Activated CD4-positive, alpha-beta memory T cell treated with anti-CD3 and anti-CD28 coated beads for 36 hours (primary cell): ENCODE data around the gene RAB27A. TPM values are rescaled to one million over a fixed set of nuclear protein-coding genes. Genes with fewer than 3 reads are reported as not detected.
"Not testable (repeated sequence)": the region's sequence is repeated elsewhere in the genome, so short reads cannot be mapped to it uniquely, and the experiment has no call there.

Experiments used
- CTCF ChIA-PET: fragments of 350-600 bp; sonication (Branson Sonifier 250); formaldehyde crosslinking; loops from one replicate; lab custom pipeline; 2021; ENCODE audit warnings: antibody characterized with exemption, inconsistent platforms; lab: Charles Lee
- POLR2A ChIA-PET: fragments of 350-600 bp; sonication (Branson Sonifier 250); formaldehyde crosslinking; loops from one replicate; lab custom pipeline; 2021; ENCODE audit warnings: antibody characterized with exemption; lab: Charles Lee
- DNase-seq: peaks from one replicate; pipeline ENCODE4 v3.0.0-alpha.2; 2020
- H3K27ac Mint-ChIP-seq: one replicate; pipeline ENCODE4 v1.8.0; 2021; ENCODE audit warnings: mixed read lengths
- H3K27me3 Mint-ChIP-seq: one replicate; pipeline ENCODE4 v1.8.0; 2021; ENCODE audit warnings: mixed read lengths
- H3K36me3 Mint-ChIP-seq: one replicate; pipeline ENCODE4 v1.8.0; 2021; ENCODE audit warnings: mixed read lengths
- H3K4me1 Mint-ChIP-seq: one replicate; pipeline ENCODE4 v1.8.0; 2021; ENCODE audit warnings: low read depth, mixed read lengths
- H3K4me3 Mint-ChIP-seq: one replicate; pipeline ENCODE4 v1.8.0; 2021; ENCODE audit warnings: mild to moderate bottlenecking, mixed read lengths
- H3K9me3 Mint-ChIP-seq: one replicate; pipeline ENCODE4 v1.8.0; 2021; ENCODE audit warnings: mixed read lengths
- intact Hi-C: fragments of 100-400 bp; cut with micrococcal nuclease; formaldehyde crosslinking; loops from one replicate; pipeline ENCODE4 v1.15.1; 2023
- total RNA-seq, 2 experiments: library from RNA; stranded (reverse); gene quantifications; one replicate each; pipeline ENCODE4 v1.2.3, GENCODE V29; 2021

Gene RAB27A
- total RNA-seq, 2 experiments from 2014 or later: 216 to 217 TPM

DNA sequence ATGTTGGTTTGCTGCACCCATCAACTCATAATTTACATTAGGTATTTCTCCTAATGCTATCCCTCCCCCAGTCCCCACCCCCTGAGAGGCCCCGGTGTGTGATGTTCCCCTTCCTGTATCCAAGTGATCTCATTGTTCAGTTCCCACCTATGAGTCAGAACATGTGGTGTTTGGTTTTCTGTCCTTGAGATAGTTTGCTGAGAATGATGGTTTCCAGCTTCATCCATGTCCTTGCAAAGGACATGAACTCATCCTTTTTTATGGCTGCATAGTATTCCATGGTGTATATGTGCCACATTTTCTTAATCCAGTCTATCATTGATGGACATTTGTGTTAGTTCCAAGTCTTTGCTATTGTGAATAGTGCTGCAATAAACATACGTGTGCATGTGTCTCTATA, 9.0 kb downstream of the RAB27A start:
- not testable (repeated sequence) for H3K4me3 Mint-ChIP-seq, H3K27me3 Mint-ChIP-seq, H3K9me3 Mint-ChIP-seq
- intact Hi-C loops: loop anchor here (1.0 kb wide), 3 partner anchors 9 to 59 kb away; partner anchors contain the start of gene RAB27A
- ChIA-PET POLR2A (interaction anchor here (1.4 to 2.8 kb wide), 4 partner anchors 38 to 59 kb away, joined by 4 to 21 read pairs (median 6); partner anchors contain the start of genes PIGB and PIGBOS1), CTCF (interaction anchor here (1.0 kb wide), 1 partner anchor 10 kb away, joined by 4 read pairs; no protein-coding TSS in a partner anchor)
- DNase-seq: peak; percentile 69
- Mint-ChIP-seq H3K4me1 (peaks cover 92% of the 10 kb centered on the region), H3K36me3 (peaks cover 40% of the 10 kb centered on the region), H3K27ac (peak overlapping the region; percentile 98)

DNA sequence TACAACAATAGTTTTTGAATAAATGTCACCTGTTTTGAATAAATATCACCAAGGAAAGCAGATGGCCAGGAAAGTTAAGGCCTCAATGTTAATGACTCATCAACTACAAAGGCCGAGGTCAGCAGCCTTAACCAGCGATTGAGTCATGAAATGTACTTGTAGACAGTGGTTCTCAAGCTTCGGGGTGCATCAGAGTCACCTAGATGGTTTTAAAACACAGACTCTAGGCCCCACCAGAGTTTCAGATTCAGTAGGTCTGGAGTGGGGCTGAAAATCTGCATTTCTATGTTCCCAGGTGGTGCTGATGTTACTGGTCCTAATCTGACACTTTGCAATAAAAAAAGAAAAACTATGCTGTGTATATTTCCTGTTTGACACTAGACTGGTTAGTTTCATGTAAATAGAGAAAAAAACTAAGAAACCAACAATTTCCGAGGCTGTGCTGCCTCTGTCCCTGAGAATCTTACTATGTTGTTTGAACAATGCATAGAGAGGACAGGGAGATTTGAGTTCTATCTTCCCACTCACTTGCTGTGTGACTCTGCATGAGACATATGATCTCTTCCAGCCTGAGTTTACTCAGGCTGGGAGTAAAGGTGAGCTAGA, 9.8 kb downstream of the RAB27A start:
- Mint-ChIP-seq H3K9me3 (no peaks in the 10 kb centered on the region), H3K36me3 (peaks cover 41% of the 10 kb centered on the region), H3K4me3 (peak overlapping the region; percentile 34), H3K27ac (peak overlapping the region; percentile 98), H3K4me1 (peaks cover 93% of the 10 kb centered on the region), H3K27me3 (no peaks in the 10 kb centered on the region)
- DNase-seq: peak; percentile 78
- ChIA-PET POLR2A (interaction anchor here (0.6 to 2.8 kb wide), 8 partner anchors 9 to 59 kb away, joined by 3 to 21 read pairs (median 4); partner anchors contain the start of genes PIGB and PIGBOS1), CTCF (interaction anchor here (1.0 kb wide), 1 partner anchor 11 kb away, joined by 4 read pairs; no protein-coding TSS in a partner anchor)
- intact Hi-C loops: loop anchor here (1.0 kb wide), 4 partner anchors 9 to 59 kb away; partner anchors contain the start of gene RAB27A

DNA sequence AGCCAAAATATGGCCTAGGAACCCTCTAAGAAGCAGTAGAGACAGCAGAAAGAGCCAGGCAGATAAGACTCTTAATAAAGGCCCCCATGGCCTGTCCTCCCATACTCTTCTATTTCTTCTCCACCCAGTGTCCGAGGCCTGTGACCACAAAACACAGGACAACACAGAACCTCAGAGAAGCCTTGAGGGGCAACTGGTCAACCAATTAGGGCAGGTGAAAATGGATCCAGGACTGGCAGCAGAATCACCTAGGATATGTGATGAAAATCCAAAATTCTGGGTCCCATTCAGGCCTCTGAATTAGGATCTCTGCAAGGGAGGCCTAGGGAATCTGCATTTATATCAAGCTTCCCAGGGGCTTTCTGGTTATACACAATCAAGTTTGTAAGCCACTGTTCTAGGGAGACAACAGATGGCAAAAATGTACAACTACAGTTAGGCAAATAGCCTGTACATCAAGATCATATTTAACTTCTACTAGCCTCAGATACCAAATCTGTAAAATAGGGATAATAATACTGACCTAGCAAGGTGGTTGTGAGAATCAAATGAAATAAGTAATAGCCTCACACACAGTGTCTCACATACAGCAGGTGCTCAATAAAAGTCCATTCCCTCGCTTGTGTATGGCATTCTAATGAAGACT, 10.4 kb downstream of the RAB27A start:
- peaks cover 36% of the 10 kb centered on the region for H3K36me3 Mint-ChIP-seq
- ChIA-PET POLR2A (interaction anchor here (0.6 to 2.8 kb wide), 8 partner anchors 9 to 58 kb away, joined by 3 to 21 read pairs (median 4); partner anchors contain the start of genes PIGB and PIGBOS1), CTCF (no interaction called here)
- no peak for DNase-seq
- intact Hi-C loops: loop anchor here (1.0 kb wide), 1 partner anchor 12 kb away; no protein-coding TSS in a partner anchor
- no peaks in the 10 kb centered on the region for H3K27me3 Mint-ChIP-seq
- H3K4me3 Mint-ChIP-seq: peak overlapping the region; percentile 30
- H3K9me3 Mint-ChIP-seq: no peaks in the 10 kb centered on the region
- H3K27ac Mint-ChIP-seq: peak overlapping the region; percentile 98
- H3K4me1 Mint-ChIP-seq: peaks cover 88% of the 10 kb centered on the region

DNA sequence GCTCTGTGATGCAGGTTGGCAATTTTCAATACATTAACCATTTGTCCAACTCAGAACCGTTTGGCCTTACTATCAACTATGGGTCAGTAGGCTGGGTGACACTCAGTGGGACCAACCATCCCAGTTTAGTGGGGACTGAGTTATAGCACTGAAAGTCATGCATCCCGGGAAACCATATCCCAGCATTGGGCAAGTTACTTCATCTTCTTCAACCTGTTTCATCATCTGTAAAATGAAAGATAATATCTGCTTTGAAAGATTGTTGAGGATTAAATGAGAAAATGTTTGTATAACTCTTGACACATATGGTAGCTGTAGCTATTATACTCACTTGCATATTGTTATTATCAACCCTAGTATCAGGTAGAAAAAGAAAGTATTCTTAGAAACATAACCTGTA, 11.9 kb downstream of the RAB27A start:
- Mint-ChIP-seq H3K27me3 (no peaks in the 10 kb centered on the region), H3K4me1 (peaks cover 86% of the 10 kb centered on the region), H3K9me3 (no peaks in the 10 kb centered on the region), H3K4me3 (peak overlapping the region; percentile 45), H3K36me3 (peaks cover 40% of the 10 kb centered on the region), H3K27ac (peak overlapping the region; percentile 98)
- ChIA-PET CTCF (interaction anchor here (1.0 to 1.5 kb wide), 2 partner anchors 10 to 59 kb away, joined by 3 to 6 read pairs; no protein-coding TSS in a partner anchor), POLR2A (interaction anchor here (0.6 to 2.8 kb wide), 4 partner anchors 10 to 40 kb away, joined by 3 to 20 read pairs (median 12); no protein-coding TSS in a partner anchor)
- intact Hi-C loops: loop anchor here (2.0 kb wide), 1 partner anchor 125 kb away; no protein-coding TSS in a partner anchor
- no peak for DNase-seq

DNA sequence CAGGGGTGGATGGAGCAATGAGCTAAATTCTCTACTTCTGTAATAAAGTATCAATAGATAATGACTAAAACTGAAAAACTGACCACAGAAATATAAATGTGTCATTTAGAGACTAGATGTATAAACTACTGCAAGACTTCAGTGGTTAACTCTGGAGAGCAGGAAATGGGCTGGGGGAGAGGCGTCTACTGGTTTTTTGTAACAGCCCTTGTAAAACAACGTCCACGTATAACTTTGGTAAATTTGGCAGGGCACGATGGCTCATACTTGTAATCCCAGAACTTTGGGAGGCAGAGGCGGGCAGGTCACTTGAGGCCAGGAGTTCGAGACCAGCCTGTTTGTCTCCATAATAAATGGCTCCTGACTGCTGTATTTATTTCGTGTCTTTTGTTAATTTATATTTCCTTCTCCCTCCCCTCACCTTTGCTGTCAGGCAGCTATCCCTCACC, 12.5 kb downstream of the RAB27A start:
- H3K36me3 Mint-ChIP-seq: peaks cover 41% of the 10 kb centered on the region
- peaks cover 86% of the 10 kb centered on the region for H3K4me1 Mint-ChIP-seq
- ChIA-PET CTCF (interaction anchor here (0.6 to 1.7 kb wide), 5 partner anchors 9 to 61 kb away, joined by 3 to 6 read pairs (median 4); no protein-coding TSS in a partner anchor), POLR2A (interaction anchor here (0.6 to 2.8 kb wide), 6 partner anchors 10 to 57 kb away, joined by 3 to 20 read pairs (median 10); no protein-coding TSS in a partner anchor)
- intact Hi-C loops: loop anchor here (2.0 kb wide), 1 partner anchor 126 kb away; no protein-coding TSS in a partner anchor
- no peaks in the 10 kb centered on the region for H3K27me3 Mint-ChIP-seq
- peak overlapping the region; percentile 98 for H3K27ac Mint-ChIP-seq
- H3K9me3 Mint-ChIP-seq: no peaks in the 10 kb centered on the region
- H3K4me3 Mint-ChIP-seq: peak overlapping the region; percentile 45
- DNase-seq: peak; percentile 81

DNA sequence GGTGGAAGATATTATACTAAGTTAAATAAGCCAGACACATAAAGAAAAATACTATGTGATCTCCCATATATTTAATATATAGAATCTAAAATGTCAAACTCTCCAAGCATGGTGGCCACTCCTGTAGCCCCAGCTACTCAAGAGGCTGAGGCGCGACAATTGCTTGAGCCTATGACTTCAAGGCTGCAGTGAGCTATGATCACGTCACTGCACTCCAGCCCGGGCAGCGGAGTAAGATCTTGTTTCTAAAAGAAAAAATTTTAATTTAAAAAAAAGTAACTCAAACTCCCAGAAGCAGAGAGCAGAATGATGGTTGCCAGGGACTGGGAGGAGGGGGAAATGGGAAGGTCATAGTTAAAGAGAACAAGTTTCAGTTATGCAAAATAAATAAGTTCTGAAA, 13.3 kb downstream of the RAB27A start:
- Mint-ChIP-seq H3K9me3 (no peaks in the 10 kb centered on the region), H3K4me3 (no peak overlapping the region), H3K4me1 (peaks cover 84% of the 10 kb centered on the region), H3K27ac (peak overlapping the region; percentile 98), H3K27me3 (no peaks in the 10 kb centered on the region), H3K36me3 (peaks cover 39% of the 10 kb centered on the region)
- no peak for DNase-seq
- ChIA-PET POLR2A (interaction anchor here (1.2 to 2.8 kb wide), 5 partner anchors 9 to 56 kb away, joined by 4 to 20 read pairs (median 11); no protein-coding TSS in a partner anchor), CTCF (interaction anchor here (0.6 to 1.7 kb wide), 7 partner anchors 8 to 60 kb away, joined by 3 to 6 read pairs (median 3); no protein-coding TSS in a partner anchor)
- intact Hi-C loops: loop anchor here (2.0 kb wide), 1 partner anchor 126 kb away; no protein-coding TSS in a partner anchor

DNA sequence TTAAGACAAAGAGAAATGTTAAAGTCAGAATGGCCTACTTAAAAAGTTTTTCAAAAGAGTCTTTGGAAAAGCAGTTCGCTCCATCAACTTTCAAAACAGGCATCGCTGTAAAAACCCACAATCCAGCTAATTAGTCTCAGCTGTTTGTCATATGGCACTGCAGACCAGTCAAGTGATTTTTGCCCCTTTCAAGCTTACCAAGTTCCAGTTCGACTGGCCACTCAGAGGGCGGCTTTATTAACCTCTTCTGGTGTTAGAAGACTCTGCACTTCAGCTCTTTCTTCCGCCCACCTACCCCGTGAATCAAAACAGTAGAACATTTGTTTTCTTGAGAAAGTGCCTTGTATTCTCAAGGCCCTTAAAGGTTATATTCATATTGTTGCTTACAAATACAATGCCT, 19.3 kb downstream of the RAB27A start:
- Mint-ChIP-seq H3K9me3 (no peaks in the 10 kb centered on the region), H3K27ac (peak overlapping the region; percentile 67), H3K4me3 (peak overlapping the region; percentile 7), H3K36me3 (peaks cover 63% of the 10 kb centered on the region), H3K4me1 (peaks cover 87% of the 10 kb centered on the region), H3K27me3 (no peaks in the 10 kb centered on the region)
- intact Hi-C loops: no loop called here
- DNase-seq: peak; percentile 40
- ChIA-PET CTCF (interaction anchor here (1.2 to 2.0 kb wide), 2 partner anchors 12 to 13 kb away, joined by 3 to 5 read pairs; no protein-coding TSS in a partner anchor), POLR2A (interaction anchor here (0.8 to 1.2 kb wide), 5 partner anchors 9 to 76 kb away, joined by 3 to 5 read pairs (median 3); no protein-coding TSS in a partner anchor)

DNA sequence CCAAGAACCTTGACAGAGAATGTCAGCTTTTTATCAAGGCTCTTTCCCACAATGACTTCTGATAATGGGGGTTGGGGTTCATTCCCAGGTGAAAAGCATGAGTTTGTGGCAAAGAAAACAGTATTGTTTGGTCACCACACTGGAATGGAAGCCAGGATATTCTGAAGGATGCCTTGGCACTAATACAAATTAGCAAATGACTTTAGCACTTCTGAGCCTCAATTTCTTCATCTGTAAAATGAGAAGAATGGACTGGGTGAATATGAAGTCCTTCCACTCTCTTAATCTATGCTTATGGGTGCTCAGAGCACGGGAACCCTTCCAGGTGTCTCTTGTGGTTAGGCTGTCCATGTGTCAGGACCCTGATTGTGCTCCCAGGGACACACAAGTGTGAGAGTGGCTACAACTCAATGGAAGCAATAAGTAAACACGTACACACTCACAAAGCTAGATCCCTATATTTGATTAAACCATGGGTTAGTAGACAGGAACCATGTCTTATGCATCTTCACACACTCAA, 21.4 kb downstream of the RAB27A start:
- Mint-ChIP-seq H3K9me3 (no peaks in the 10 kb centered on the region), H3K27me3 (no peaks in the 10 kb centered on the region), H3K4me1 (peaks cover 77% of the 10 kb centered on the region), H3K4me3 (peak overlapping the region; percentile 62), H3K27ac (peak overlapping the region; percentile 90), H3K36me3 (peaks cover 63% of the 10 kb centered on the region)
- DNase-seq: no peak
- intact Hi-C loops: no loop called here
- ChIA-PET CTCF (interaction anchor here (1.2 to 2.0 kb wide), 4 partner anchors 8 to 14 kb away, joined by 3 to 5 read pairs (median 4); no protein-coding TSS in a partner anchor), POLR2A (interaction anchor here (0.5 to 2.2 kb wide), 6 partner anchors 9 to 462 kb away, joined by 3 to 15 read pairs (median 5); no protein-coding TSS in a partner anchor)

DNA sequence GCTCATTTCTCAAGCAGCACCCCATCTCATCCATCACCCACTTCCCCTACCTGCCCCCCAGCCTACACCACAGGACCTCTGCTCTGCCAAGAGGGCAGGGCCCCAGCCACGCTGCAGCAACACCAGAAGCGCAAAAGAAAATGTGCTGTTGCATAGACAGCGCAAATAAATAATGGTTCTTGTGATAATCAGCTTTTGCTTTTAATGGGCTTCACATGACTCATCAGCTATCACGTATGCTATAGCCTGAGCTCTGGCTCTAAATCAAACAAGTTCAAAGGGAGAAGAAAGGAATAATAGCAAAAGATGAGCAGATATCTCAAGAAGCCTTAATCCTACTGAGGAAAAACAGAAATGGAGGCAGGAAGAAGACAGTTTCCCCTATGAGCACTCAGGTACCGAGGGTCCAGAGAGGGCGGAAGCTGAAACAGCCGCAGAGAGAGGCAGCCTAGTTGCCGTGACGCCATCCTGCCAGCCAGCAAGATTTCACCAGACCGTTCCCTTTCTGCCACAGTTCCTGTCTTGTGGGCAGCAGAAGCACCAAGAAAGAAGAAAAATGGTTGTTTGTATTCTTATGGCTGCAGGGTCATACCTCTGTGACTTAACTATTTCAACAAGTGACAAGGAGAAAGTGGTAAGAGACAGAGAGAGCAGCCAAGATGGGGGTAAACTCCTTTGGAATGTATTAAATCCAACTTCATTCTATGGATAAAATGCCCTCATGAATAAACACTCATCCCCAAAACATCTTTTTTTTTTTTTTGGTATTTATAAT, 22.0 kb downstream of the RAB27A start:
- intact Hi-C loops: loop anchor here (1.0 to 2.0 kb wide), 4 partner anchors 11 to 22 kb away; partner anchors contain the start of gene RAB27A
- ChIA-PET POLR2A (interaction anchor here (0.5 to 2.2 kb wide), 11 partner anchors 9 to 463 kb away, joined by 3 to 15 read pairs (median 3); partner anchors contain the start of genes PIGB and PIGBOS1), CTCF (interaction anchor here (0.7 to 1.6 kb wide), 8 partner anchors 9 to 141 kb away, joined by 3 to 6 read pairs (median 4); partner anchors contain the start of genes CCPG1, PIERCE2 and RSL24D1)
- DNase-seq: peak; percentile 83
- H3K27ac Mint-ChIP-seq: peak overlapping the region; percentile 90
- H3K4me3 Mint-ChIP-seq: peak overlapping the region; percentile 62
- H3K27me3 Mint-ChIP-seq: no peaks in the 10 kb centered on the region
- H3K36me3 Mint-ChIP-seq: peaks cover 67% of the 10 kb centered on the region
- H3K9me3 Mint-ChIP-seq: no peaks in the 10 kb centered on the region
- H3K4me1 Mint-ChIP-seq: peaks cover 73% of the 10 kb centered on the region

DNA sequence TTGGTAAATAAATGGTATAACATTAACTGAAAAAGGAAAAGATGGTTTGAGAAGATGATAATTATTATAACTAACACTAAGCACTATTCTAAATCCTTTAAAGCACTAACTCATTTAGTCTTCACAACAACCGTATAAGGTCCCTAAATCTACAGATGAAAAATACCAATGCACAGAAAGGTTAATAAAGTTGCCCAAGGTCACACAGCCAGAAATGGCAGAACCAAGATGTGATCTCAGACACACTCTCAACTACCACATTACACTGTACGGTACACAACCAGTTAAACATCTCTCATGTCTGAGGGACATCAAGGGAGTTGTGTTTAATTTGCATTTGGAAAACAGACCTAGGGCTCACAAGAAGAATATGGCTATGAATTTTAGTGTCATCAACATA, 23.1 kb downstream of the RAB27A start:
- H3K36me3 Mint-ChIP-seq: peaks cover 68% of the 10 kb centered on the region
- peaks cover 65% of the 10 kb centered on the region for H3K4me1 Mint-ChIP-seq
- CTCF ChIA-PET: interaction anchor here (0.6 to 1.1 kb wide), 5 partner anchors 11 to 142 kb away, joined by 3 to 6 read pairs (median 4); partner anchors contain the start of genes CCPG1 and PIERCE2
- H3K9me3 Mint-ChIP-seq: no peaks in the 10 kb centered on the region
- H3K27me3 Mint-ChIP-seq: no peaks in the 10 kb centered on the region
- intact Hi-C loops: loop anchor here (2.0 kb wide), 1 partner anchor 14 kb away; no protein-coding TSS in a partner anchor
- peak overlapping the region; percentile 2 for H3K4me3 Mint-ChIP-seq
- H3K27ac Mint-ChIP-seq: peak overlapping the region; percentile 90
- DNase-seq: no peak
- POLR2A ChIA-PET: interaction anchor here (0.6 to 2.2 kb wide), 6 partner anchors 10 to 52 kb away, joined by 3 to 15 read pairs (median 6); partner anchors contain the start of genes PIGB and PIGBOS1
